ENCODE data around the gene TGFA. TPM values are rescaled to one million over a fixed set of nuclear protein-coding genes. Genes with fewer than 3 reads are reported as not detected.
"Not testable (repeated sequence)": the region's sequence is repeated elsewhere in the genome, so short reads cannot be mapped to it uniquely, and the experiment has no call there.

Gene TGFA
- total and polyA plus RNA-seq, 7 donors = 0.33 to 12.7 (median 3.1) TPM; not detected in 1

- H3K9me3 ChIP-seq = no peaks in the 10 kb centered on the region
- H3K4me3 ChIP-seq = no peak overlapping the region
- H3K4me1 ChIP-seq = no peaks in the 10 kb centered on the region
- H3K27ac ChIP-seq = no peak overlapping the region
- TF ChIP-seq POLR2A (IDR thresholded peaks at IDR 0.05) (no peak), POLR2AphosphoS5 (IDR thresholded peaks at IDR 0.05) (no peak), EP300 (IDR thresholded peaks at IDR 0.05) (no peak), CTCF (IDR thresholded peaks at IDR 0.05) (no peak)
- intact Hi-C loops (cut with DNase I) = no loop called here
- H3K36me3 ChIP-seq = no peaks in the 10 kb centered on the region
- 88 to 89% methylated on average over 3 of the region's 3 CpGs for WGBS, 2 donors
- H3K27me3 ChIP-seq = no peaks in the 10 kb centered on the region
- DNase-seq = no peak
Measured at GRCh38 chr2:70467237-70467636, 86.4 kb downstream of the TGFA start.

- H3K4me3 ChIP-seq; DNase-seq; H3K27ac ChIP-seq; H3K27me3 ChIP-seq; H3K4me1 ChIP-seq; intact Hi-C loops (cut with DNase I); H3K9me3 ChIP-seq; H3K36me3 ChIP-seq: not testable (repeated sequence)
- 92 to 95% methylated on average over 4 of the region's 4 CpGs for WGBS, 2 donors
Measured at GRCh38 chr2:70466647-70467046, 87.0 kb downstream of the TGFA start.

GRCh38 chr2:70463997-70464396 lies 89.6 kb downstream of the TGFA start:
- intact Hi-C loops (cut with DNase I) = no loop called here
- WGBS, 2 donors = 72 to 84% methylated on average over 4 of the region's 4 CpGs
- no peaks in the 10 kb centered on the region for H3K4me1 ChIP-seq
- no peaks in the 10 kb centered on the region for H3K27me3 ChIP-seq
- H3K27ac ChIP-seq = no peak overlapping the region
- DNase-seq = no peak
- TF ChIP-seq POLR2A (IDR thresholded peaks at IDR 0.05) (no peak), POLR2AphosphoS5 (IDR thresholded peaks at IDR 0.05) (no peak), EP300 (IDR thresholded peaks at IDR 0.05) (no peak), CTCF (IDR thresholded peaks at IDR 0.05) (no peak)
- H3K36me3 ChIP-seq = no peaks in the 10 kb centered on the region
- H3K4me3 ChIP-seq = no peak overlapping the region
- H3K9me3 ChIP-seq = no peaks in the 10 kb centered on the region

GRCh38 chr2:70463581-70463980 lies 90.0 kb downstream of the TGFA start:
- DNase-seq = no peak
- no peaks in the 10 kb centered on the region for H3K9me3 ChIP-seq
- H3K4me3 ChIP-seq = no peak overlapping the region
- H3K27me3 ChIP-seq = no peaks in the 10 kb centered on the region
- no peak overlapping the region for H3K27ac ChIP-seq
- TF ChIP-seq POLR2AphosphoS5 (IDR thresholded peaks at IDR 0.05) = no peak
- no peak for TF ChIP-seq CTCF (IDR thresholded peaks at IDR 0.05)
- TF ChIP-seq POLR2A (IDR thresholded peaks at IDR 0.05) = no peak
- no peak for TF ChIP-seq EP300 (IDR thresholded peaks at IDR 0.05)
- H3K36me3 ChIP-seq = no peaks in the 10 kb centered on the region
- no peaks in the 10 kb centered on the region for H3K4me1 ChIP-seq
- WGBS, 2 donors = 78 to 89% methylated on average over 3 of the region's 3 CpGs
- intact Hi-C loops (cut with DNase I) = no loop called here

- intact Hi-C loops (cut with DNase I) = no loop called here
- no peak for TF ChIP-seq CTCF (IDR thresholded peaks at IDR 0.05)
- no peak for TF ChIP-seq EP300 (IDR thresholded peaks at IDR 0.05)
- TF ChIP-seq POLR2A (IDR thresholded peaks at IDR 0.05) = no peak
- no peak for TF ChIP-seq POLR2AphosphoS5 (IDR thresholded peaks at IDR 0.05)
- WGBS, 2 donors = 86 to 90% methylated on average over 14 of the region's 14 CpGs
- no peaks in the 10 kb centered on the region for H3K36me3 ChIP-seq
- no peaks in the 10 kb centered on the region for H3K9me3 ChIP-seq
- no peaks in the 10 kb centered on the region for H3K27me3 ChIP-seq
- DNase-seq = no peak
- H3K4me3 ChIP-seq = no peak overlapping the region
- H3K4me1 ChIP-seq = no peaks in the 10 kb centered on the region
- H3K27ac ChIP-seq = no peak overlapping the region
Measured at GRCh38 chr2:70461981-70462876, 91.4 kb downstream of the TGFA start.
